ENCODE data around the gene BARHL1.

BARHL1 gene

DNA sequence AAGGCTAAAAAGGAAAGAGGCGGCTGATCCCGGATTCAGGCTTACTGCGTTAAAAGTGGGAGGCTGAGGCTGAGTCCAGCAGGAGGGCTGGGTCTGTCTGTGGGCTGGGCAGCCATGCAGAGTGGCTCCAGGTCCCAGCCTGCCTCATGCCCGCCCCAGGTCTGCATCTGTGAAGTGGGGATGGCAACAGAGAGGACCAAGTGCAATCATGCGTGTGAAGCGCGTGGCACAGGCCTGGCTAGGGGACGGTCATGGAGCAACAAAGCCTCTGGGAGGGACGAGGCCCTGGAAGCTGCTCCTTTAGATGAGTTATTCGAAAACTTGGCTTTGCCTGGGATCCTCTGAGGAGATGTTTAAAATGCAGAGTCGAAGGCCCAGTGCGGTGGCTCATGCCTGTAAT is 30.4 kb upstream of the BARHL1 start:
- Histone ChIP-seq H3K4me1 (ENCODE audit: control insufficient read depth, insufficient read depth, low read length) (no peaks in the 10 kb centered on the region), H3K9me3 (ENCODE audit: control insufficient read depth, insufficient read depth, low read depth, low read length) (no peaks in the 10 kb centered on the region), H3K4me3 (ENCODE audit: low read depth, low read length) (no peak overlapping the region), H3K36me3 (ENCODE audit: control insufficient read depth in 2 of 2, insufficient read depth in 1 of 2, low read length in 2 of 2) (no peaks in the 10 kb centered on the region), H3K27ac (ENCODE audit: extremely low read depth, low read depth, low read length) (no peak overlapping the region)
- CTCF ChIA-PET, result interaction anchor here (0.7 kb wide), 1 partner anchor 12 kb away, joined by 3 read pairs; no protein-coding TSS in a partner anchor
- POLR2A ChIA-PET, result no interaction called here
- TF ChIP-seq ZBTB7A (tag by site-specific recombination; IDR thresholded peaks at IDR 0.05; ENCODE audit: low read depth) (no peak), GLI4 (tag by site-specific recombination; IDR thresholded peaks at IDR 0.05) (no peak), ZNF654 (tag by site-specific recombination; IDR thresholded peaks at IDR 0.05; ENCODE audit: low read depth) (no peak), ZNF658 (tag by site-specific recombination; IDR thresholded peaks at IDR 0.05) (no peak), ZSCAN30 (tag by site-specific recombination; IDR thresholded peaks at IDR 0.05) (no peak), KLF1 (tag by site-specific recombination; IDR thresholded peaks at IDR 0.05) (no peak), ZNF610 (tag by site-specific recombination; IDR thresholded peaks at IDR 0.05; ENCODE audit: borderline replicate concordance) (no peak), ZNF211 (tag by site-specific recombination; IDR thresholded peaks at IDR 0.05; ENCODE audit: low read depth) (no peak), EGR2 (tag by site-specific recombination; IDR thresholded peaks at IDR 0.05; ENCODE audit: low read depth) (no peak), ZNF354C (tag by site-specific recombination; IDR thresholded peaks at IDR 0.05; ENCODE audit: borderline replicate concordance, low read depth) (no peak), ZNF624 (tag by site-specific recombination; IDR thresholded peaks at IDR 0.05) (no peak), ZNF585B (tag by site-specific recombination; IDR thresholded peaks at IDR 0.05) (no peak), SP2 (tag by site-specific recombination; IDR thresholded peaks at IDR 0.05) (no peak), HOXD13 (CRISPR knock-in tag; IDR thresholded peaks at IDR 0.05; ENCODE audit: borderline replicate concordance) (no peak), ZNF324 (tag by site-specific recombination; IDR thresholded peaks at IDR 0.05) (no peak), ZNF677 (tag by site-specific recombination; IDR thresholded peaks at IDR 0.05) (no peak)
- TF ChIP-seq, protein P1, sequence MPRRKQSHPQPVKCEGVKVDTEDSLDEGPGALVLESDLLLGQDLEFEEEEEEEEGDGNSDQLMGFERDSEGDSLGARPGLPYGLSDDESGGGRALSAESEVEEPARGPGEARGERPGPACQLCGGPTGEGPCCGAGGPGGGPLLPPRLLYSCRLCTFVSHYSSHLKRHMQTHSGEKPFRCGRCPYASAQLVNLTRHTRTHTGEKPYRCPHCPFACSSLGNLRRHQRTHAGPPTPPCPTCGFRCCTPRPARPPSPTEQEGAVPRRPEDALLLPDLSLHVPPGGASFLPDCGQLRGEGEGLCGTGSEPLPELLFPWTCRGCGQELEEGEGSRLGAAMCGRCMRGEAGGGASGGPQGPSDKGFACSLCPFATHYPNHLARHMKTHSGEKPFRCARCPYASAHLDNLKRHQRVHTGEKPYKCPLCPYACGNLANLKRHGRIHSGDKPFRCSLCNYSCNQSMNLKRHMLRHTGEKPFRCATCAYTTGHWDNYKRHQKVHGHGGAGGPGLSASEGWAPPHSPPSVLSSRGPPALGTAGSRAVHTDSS (tag by site-specific recombination; IDR thresholded peaks at IDR 0.05), result no peak
- TF ChIP-seq, protein P2, sequence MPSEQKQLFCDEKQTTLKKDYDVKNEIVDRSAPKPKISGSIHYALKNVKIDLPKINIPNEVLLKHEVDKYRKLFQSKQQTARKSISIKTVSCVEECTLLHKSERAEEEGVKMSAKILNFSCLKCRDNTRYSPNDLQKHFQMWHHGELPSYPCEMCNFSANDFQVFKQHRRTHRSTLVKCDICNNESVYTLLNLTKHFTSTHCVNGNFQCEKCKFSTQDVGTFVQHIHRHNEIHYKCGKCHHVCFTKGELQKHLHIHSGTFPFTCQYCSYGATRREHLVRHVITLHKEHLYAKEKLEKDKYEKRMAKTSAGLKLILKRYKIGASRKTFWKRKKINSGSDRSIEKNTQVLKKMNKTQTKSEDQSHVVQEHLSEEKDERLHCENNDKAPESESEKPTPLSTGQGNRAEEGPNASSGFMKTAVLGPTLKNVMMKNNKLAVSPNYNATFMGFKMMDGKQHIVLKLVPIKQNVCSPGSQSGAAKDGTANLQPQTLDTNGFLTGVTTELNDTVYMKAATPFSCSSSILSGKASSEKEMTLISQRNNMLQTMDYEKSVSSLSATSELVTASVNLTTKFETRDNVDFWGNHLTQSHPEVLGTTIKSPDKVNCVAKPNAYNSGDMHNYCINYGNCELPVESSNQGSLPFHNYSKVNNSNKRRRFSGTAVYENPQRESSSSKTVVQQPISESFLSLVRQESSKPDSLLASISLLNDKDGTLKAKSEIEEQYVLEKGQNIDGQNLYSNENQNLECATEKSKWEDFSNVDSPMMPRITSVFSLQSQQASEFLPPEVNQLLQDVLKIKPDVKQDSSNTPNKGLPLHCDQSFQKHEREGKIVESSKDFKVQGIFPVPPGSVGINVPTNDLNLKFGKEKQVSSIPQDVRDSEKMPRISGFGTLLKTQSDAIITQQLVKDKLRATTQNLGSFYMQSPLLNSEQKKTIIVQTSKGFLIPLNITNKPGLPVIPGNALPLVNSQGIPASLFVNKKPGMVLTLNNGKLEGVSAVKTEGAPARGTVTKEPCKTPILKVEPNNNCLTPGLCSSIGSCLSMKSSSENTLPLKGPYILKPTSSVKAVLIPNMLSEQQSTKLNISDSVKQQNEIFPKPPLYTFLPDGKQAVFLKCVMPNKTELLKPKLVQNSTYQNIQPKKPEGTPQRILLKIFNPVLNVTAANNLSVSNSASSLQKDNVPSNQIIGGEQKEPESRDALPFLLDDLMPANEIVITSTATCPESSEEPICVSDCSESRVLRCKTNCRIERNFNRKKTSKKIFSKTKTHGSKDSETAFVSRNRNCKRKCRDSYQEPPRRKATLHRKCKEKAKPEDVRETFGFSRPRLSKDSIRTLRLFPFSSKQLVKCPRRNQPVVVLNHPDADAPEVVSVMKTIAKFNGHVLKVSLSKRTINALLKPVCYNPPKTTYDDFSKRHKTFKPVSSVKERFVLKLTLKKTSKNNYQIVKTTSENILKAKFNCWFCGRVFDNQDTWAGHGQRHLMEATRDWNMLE (tag by site-specific recombination; conservative IDR thresholded peaks at IDR 0.05; ENCODE audit: low read depth), result no peak
- TF ChIP-seq, protein P3, sequence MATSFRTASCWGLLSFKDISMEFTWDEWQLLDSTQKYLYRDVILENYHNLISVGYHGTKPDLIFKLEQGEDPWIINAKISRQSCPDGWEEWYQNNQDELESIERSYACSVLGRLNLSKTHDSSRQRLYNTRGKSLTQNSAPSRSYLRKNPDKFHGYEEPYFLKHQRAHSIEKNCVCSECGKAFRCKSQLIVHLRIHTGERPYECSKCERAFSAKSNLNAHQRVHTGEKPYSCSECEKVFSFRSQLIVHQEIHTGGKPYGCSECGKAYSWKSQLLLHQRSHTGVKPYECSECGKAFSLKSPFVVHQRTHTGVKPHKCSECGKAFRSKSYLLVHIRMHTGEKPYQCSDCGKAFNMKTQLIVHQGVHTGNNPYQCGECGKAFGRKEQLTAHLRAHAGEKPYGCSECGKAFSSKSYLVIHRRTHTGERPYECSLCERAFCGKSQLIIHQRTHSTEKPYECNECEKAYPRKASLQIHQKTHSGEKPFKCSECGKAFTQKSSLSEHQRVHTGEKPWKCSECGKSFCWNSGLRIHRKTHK (tag by site-specific recombination; IDR thresholded peaks at IDR 0.05), result no peak
- TF ChIP-seq, protein P4, sequence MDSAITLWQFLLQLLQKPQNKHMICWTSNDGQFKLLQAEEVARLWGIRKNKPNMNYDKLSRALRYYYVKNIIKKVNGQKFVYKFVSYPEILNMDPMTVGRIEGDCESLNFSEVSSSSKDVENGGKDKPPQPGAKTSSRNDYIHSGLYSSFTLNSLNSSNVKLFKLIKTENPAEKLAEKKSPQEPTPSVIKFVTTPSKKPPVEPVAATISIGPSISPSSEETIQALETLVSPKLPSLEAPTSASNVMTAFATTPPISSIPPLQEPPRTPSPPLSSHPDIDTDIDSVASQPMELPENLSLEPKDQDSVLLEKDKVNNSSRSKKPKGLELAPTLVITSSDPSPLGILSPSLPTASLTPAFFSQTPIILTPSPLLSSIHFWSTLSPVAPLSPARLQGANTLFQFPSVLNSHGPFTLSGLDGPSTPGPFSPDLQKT (IDR thresholded peaks at IDR 0.05; ENCODE audit: borderline replicate concordance, low read depth, low read length), result no peak
